ENCODE results near the gene RORC.

DNA sequence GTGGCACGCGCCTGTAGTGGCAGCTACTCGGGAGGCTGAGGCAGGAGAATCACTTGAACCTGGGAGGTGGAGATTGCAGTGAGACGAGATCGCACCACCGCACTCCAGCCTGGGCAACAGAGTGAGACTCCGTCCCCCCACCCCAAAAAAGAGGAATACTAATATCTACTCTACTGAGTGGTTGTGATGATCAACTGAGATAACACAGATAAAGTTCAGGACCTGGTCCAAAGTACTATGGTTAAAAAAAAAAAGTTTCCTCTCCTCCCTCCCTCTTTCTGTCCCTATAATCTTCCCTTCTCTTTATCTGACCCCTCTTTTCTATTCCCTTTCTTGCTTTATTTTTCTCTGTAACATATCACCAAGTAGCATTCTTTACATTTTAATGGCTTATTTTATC, 4.0 kb upstream of the RORC start:
- TF ChIP-seq ISL1 (CRISPR knock-in tag; IDR thresholded peaks at IDR 0.05) (no peak), BACH2 (CRISPR knock-in tag; IDR thresholded peaks at IDR 0.05; ENCODE audit: borderline replicate concordance) (no peak), ZC3H10 (CRISPR knock-in tag; IDR thresholded peaks at IDR 0.05) (no peak)
- TF ChIP-seq, protein P1, sequence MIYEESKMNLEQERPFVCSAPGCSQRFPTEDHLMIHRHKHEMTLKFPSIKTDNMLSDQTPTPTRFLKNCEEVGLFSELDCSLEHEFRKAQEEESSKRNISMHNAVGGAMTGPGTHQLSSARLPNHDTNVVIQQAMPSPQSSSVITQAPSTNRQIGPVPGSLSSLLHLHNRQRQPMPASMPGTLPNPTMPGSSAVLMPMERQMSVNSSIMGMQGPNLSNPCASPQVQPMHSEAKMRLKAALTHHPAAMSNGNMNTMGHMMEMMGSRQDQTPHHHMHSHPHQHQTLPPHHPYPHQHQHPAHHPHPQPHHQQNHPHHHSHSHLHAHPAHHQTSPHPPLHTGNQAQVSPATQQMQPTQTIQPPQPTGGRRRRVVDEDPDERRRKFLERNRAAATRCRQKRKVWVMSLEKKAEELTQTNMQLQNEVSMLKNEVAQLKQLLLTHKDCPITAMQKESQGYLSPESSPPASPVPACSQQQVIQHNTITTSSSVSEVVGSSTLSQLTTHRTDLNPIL (CRISPR knock-in tag; IDR thresholded peaks at IDR 0.05; ENCODE audit: low read depth), result no peak
- TF ChIP-seq, protein P2, sequence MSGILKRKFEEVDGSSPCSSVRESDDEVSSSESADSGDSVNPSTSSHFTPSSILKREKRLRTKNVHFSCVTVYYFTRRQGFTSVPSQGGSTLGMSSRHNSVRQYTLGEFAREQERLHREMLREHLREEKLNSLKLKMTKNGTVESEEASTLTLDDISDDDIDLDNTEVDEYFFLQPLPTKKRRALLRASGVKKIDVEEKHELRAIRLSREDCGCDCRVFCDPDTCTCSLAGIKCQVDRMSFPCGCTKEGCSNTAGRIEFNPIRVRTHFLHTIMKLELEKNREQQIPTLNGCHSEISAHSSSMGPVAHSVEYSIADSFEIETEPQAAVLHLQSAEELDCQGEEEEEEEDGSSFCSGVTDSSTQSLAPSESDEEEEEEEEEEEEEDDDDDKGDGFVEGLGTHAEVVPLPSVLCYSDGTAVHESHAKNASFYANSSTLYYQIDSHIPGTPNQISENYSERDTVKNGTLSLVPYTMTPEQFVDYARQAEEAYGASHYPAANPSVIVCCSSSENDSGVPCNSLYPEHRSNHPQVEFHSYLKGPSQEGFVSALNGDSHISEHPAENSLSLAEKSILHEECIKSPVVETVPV (CRISPR knock-in tag; IDR thresholded peaks at IDR 0.05), result no peak

Data from SK-N-SH treated with all-trans-retinoic acid at 6 μM for 48 hours (cell line).